Activated CD8-positive, alpha-beta memory T cell treated with anti-CD3 and anti-CD28 coated beads, Interleukin-2, amount 50 U/mL, for 24 hours (primary cell): Measurements from ENCODE around the gene CATSPERD.
"Not testable (repeated sequence)": the region's sequence is repeated elsewhere in the genome, so short reads cannot be mapped to it uniquely, and the experiment has no call there.

ENCODE experiments used
- DNase-seq: peaks from one replicate; pipeline ENCODE4 v3.0.0-alpha.2; 2020; ENCODE audit errors: extremely low read depth

The CATSPERD gene

GRCh38 chr19:5686647-5687359, 33.6 kb upstream of the CATSPERD start:
- DNase-seq: peak; percentile 97

- no peak for DNase-seq
These were observed 32.9 kb upstream of the CATSPERD start for GRCh38 chr19:5687360-5688198.

GRCh38 chr19:5688262-5688881, 32.1 kb upstream of the CATSPERD start:
- not testable (repeated sequence) for DNase-seq

- peak; percentile 95 for DNase-seq
These were observed 30.1 kb upstream of the CATSPERD start, which contains the start of gene RPL36 for GRCh38 chr19:5690125-5690954. Gene RPL36 (plus strand): TSS chr19:5690295. CDS start chr19:5690508, 213 bp downstream.

GRCh38 chr19:5690955-5691821, 29.2 kb upstream of the CATSPERD start:
- DNase-seq: no peak

- no peak for DNase-seq
These were observed 28.4 kb upstream of the CATSPERD start for GRCh38 chr19:5691822-5692722.

DNA sequence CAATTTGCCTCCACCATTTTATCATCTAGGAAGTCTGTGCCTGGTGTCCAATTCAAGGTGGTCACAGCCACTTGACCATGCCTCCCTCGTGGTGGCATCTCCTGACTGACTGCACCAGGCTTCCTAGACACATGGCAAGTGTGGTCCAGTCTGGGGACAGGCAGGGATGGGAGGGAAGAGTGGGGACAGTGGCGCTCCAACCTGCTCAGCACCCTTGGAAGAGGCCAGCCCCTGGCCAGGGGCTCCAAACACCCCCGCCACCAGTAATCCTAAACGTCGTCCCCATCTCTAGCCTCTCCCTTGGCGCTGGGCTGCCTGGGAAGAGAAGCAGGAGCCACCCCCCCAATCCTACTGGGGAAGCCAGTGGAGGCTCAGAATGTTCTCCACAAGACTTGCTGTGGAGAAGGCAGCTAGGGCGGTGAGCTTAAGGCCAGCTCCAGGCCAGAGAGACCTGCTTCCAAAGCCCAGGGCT, 27.7 kb upstream of the CATSPERD start:
- DNase-seq: no peak

DNA sequence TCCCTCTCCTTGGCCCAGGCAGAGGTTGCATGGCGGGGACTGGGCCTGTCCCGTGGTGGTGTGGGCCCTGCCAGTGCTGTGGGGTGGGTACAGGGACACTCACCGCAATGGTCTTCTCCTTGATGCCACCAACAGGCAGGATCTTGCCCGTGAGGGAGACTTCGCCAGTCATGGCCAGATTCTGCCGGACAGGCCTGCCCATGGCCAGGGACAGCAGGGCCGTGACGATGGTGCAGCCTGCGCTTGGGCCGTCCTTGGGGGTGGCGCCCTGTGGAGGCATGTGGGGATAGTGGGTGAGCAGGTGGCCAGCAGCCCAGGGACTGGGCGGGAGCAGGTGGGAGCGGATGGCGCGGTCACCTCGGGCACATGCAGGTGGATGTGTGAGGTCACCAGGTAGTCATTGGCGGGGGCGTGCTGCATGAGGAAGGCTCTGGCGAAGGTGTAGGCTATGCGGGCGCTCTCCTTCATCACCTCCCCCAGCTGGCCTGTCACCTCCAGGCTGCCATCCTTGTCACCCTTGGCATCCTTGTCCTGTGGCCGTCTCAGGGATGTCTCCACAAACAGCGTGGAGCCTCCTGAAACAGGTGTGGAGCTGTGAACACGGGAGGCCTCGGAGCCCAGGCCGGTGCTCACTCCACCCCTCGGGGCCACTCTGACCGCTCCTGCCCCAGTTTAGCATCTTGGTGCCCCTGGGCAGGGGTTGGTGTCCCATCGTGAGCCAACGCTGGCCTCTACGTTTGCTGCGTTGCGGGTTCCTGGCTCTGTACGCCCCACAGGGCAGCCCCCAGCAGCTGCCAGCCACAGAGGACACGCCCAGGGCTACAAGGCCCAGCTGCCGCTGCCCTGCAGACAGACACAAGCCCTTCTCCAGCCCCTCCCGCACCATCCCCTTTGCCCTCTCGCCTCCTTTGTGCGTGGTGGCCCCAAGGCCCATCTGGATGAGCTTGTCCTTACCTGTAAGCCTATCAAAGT, 27.0 kb upstream of the CATSPERD start:
- no peak for DNase-seq

DNA sequence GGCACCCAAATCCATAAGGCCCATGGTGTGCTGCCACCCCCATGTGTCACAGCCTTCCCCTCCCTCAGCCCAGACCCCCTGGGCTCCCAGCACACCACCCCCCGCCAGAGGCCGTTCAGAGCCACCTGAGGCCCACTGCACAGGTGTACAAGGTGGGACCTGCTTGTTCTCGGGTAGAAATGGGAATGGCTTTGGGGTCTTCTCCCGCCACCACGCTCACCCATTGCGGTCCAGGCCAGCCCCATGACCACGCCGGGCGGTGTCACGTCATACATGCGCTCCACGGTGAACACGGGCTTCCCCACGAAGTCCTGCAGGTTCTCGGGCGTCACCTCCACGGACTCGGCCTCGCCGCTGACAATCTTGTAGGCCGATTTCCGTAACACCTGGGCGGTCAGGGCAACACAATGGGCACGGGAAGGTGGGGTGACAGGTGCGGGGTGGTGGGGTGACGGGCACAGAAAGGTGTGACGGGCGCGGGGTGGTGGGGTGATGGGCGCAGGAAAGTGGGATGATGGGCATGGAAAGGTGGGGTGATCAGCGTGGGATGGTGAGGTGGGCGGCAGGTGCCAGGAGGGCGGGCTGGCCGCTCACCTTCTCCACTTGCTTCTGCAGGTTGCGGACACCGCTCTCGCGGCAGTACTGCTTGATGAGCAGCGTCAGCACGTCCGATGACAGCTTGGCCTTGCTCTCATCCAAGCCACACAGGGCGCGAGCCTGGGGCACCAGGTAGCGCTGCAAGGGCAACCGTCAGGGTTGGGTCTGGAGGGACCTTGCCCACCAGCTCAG, 26.1 kb upstream of the CATSPERD start:
- DNase-seq: no peak

DNA sequence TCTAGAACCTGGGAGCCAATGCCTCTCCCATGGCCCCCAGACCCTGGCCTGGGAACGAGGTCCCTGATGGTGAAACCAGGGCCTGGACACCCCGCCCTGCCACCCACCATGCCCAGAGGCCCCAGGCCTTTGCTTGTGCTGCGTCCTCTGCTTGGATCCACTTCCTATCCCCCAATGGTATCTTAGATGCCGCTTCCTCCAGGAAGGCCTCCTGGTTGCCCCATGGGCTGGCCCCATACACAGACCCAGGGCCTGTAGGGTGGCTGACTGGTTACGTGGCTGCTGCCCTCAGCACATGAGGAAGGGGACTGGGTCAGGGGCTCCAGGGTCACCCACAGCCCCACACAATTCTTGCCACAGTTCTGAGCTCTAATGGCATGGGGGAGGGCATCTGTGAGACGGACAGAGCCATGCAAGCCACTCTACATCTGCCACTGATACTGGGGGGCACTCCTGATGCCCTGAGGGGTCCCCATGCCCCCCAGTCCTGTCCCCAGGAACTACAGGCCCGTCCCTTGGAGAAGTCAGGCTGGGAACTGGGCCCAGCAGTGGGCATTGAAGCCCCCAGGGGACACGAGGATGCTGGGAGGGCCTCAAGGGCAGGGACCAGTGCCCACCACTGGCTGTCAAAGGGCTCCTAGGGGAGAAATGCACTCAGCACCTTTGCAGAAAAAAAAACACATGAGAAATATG, 25.3 kb upstream of the CATSPERD start:
- no peak for DNase-seq

GRCh38 chr19:5695649-5696195, 24.7 kb upstream of the CATSPERD start:
- no peak for DNase-seq

- no peak for DNase-seq
These were observed 24.0 kb upstream of the CATSPERD start for GRCh38 chr19:5696196-5697021.

GRCh38 chr19:5697022-5697889, 23.2 kb upstream of the CATSPERD start:
- DNase-seq: no peak

DNA sequence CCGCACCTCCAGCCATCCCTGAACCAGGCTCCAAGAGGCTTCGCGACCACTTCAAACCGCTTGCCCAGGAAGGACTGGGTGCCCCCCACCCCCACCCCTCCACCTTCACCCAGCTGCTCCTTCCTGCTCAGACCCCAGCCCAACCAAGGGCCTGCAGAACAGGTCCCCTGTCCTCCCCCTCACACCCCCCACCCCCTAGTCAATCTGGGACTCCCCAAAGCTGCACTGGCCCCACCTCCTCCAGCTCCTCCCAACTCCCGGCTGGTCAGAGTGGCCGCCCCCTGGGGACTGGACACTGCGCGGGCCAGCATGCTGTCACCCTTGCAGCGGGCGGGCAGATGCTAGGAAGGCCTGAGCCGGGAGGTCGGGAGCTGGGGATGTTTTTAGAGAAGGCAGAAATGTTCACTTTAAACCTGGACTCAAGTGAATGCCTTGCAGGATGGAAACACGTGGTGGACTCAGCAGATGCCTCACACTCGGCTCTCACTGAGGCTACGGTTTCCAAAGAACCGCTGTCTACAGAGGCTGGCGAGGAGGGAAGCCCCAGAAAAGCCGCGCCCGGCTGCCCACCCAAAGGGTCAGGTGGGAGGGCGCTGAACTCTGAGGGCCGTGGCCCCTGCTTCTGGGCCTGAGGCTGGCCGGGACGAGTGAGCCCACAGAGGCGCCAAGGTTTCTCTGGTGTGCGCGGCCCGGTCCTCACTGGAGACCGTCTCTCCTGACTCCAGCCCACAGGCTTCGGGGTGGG, 22.4 kb upstream of the CATSPERD start:
- no peak for DNase-seq
